GM19238 (cell line): ENCODE results near the gene TCF3.

Source experiments
- DNase-seq: peaks from one replicate; pipeline ENCODE4 v3.0.0; 2011; ENCODE audit warnings: low spot score; ENCODE audit not compliant: insufficient read length

The TCF3 gene

GRCh38 chr19:1567116-1567847 lies 85.1 kb downstream of the TCF3 start:
- DNase-seq, result no peak

- no peak for DNase-seq
These were observed 85.9 kb downstream of the TCF3 start for GRCh38 chr19:1566392-1567115.

GRCh38 chr19:1563251-1563650 lies 89.2 kb downstream of the TCF3 start:
- DNase-seq, result no peak

- no peak for DNase-seq
These were observed 91.1 kb downstream of the TCF3 start for GRCh38 chr19:1561236-1561842.

- DNase-seq, result no peak
These were observed 92.0 kb downstream of the TCF3 start for GRCh38 chr19:1560286-1560882.
